ENCODE data around the gene SREBF1. TPM values are rescaled to one million over a fixed set of nuclear protein-coding genes. Genes with fewer than 3 reads are reported as not detected.

SREBF1 gene
- total and polyA plus RNA-seq, 2 experiments from 2014 or later, result 39.6 to 85.3 TPM

DNA sequence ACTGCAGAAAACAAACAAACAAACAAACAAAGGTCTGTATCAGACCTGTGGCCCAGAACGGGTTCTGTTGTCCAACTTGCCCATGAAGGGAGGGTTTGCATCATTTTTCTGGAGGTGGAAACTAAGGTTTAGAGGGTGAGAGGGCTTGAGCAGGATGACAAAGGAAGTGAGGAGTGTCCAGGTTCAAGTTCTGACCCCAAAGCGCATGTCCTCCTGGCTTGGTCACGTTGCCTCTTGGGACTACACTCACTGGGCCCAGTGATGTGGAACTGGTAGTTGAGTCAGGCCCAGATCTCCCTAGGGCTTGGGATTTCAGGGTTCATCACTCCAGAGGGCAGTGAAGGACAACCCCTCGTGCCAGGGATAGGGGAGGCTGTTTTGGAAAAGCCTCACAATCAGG is 1.8 kb downstream of the SREBF1 start (continued):
- TF ChIP-seq CREB1 (CRISPR knock-in tag; IDR thresholded peaks at IDR 0.05; ENCODE audit: low read depth) (no peak), STAT1 (IDR thresholded peaks at IDR 0.05; ENCODE audit: unreplicated experiment) (no peak), ZNF331 (CRISPR knock-in tag; IDR thresholded peaks at IDR 0.05; ENCODE audit: low read depth) (no peak), ZNF114 (CRISPR knock-in tag; IDR thresholded peaks at IDR 0.05) (no peak), POLR2AphosphoS5 (IDR thresholded peaks at IDR 0.05; ENCODE audit: low read depth) (no peak)
- TF ChIP-seq, protein P1, sequence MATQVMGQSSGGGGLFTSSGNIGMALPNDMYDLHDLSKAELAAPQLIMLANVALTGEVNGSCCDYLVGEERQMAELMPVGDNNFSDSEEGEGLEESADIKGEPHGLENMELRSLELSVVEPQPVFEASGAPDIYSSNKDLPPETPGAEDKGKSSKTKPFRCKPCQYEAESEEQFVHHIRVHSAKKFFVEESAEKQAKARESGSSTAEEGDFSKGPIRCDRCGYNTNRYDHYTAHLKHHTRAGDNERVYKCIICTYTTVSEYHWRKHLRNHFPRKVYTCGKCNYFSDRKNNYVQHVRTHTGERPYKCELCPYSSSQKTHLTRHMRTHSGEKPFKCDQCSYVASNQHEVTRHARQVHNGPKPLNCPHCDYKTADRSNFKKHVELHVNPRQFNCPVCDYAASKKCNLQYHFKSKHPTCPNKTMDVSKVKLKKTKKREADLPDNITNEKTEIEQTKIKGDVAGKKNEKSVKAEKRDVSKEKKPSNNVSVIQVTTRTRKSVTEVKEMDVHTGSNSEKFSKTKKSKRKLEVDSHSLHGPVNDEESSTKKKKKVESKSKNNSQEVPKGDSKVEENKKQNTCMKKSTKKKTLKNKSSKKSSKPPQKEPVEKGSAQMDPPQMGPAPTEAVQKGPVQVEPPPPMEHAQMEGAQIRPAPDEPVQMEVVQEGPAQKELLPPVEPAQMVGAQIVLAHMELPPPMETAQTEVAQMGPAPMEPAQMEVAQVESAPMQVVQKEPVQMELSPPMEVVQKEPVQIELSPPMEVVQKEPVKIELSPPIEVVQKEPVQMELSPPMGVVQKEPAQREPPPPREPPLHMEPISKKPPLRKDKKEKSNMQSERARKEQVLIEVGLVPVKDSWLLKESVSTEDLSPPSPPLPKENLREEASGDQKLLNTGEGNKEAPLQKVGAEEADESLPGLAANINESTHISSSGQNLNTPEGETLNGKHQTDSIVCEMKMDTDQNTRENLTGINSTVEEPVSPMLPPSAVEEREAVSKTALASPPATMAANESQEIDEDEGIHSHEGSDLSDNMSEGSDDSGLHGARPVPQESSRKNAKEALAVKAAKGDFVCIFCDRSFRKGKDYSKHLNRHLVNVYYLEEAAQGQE (IDR thresholded peaks at IDR 0.05; ENCODE audit: unreplicated experiment), result no peak
- TF ChIP-seq, protein P2, sequence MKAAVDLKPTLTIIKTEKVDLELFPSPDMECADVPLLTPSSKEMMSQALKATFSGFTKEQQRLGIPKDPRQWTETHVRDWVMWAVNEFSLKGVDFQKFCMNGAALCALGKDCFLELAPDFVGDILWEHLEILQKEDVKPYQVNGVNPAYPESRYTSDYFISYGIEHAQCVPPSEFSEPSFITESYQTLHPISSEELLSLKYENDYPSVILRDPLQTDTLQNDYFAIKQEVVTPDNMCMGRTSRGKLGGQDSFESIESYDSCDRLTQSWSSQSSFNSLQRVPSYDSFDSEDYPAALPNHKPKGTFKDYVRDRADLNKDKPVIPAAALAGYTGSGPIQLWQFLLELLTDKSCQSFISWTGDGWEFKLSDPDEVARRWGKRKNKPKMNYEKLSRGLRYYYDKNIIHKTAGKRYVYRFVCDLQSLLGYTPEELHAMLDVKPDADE (IDR thresholded peaks at IDR 0.05), result no peak

DNA sequence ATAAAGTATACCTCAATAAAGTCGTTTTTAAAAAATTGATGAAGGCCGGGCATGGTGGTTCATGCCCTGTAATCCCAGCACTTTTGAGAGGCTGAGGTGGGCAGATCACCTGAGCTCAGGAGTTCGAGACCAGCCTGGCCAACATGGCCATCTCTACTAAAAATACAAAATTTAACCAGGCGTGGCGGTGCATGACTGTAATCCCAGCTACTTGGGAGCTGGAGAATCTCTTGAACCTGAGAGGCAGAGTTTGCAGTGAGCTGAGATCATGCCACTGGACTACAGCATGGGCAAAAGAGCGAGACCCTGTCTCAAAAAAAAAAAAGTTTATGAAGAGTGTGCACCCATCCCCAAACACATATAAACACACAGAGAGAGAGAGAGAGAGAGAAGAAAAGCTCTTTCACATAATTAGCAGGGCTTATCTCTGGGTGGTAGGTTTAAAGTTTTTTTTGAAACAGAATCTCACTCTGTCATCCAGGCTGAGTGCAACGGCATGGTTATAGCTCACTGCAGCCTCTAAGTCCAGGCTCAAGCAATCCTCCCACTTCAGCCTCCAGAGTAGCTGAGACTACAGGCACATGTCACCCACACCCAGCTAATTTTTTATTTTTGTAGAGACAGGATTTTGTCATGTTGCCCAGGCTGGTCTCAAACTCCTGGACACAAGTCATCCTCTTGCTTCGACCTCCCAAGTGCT is 3.0 kb downstream of the SREBF1 start:
- Histone ChIP-seq H3K4me2 (peak overlapping the region; percentile 93; the same call in 1 of the 2 replicates), H3K79me2 (replicated peaks; ENCODE audit: insufficient read depth) (peaks cover 69% of the 10 kb centered on the region), H4K20me1 (replicated peaks; ENCODE audit: insufficient read depth) (peaks cover 51% of the 10 kb centered on the region)

More for the DNA sequence above, 3.0 kb downstream of the SREBF1 start:
- H3K4me1 ChIP-seq (ENCODE audit: insufficient read depth), result peaks cover 34% of the 10 kb centered on the region
- no peaks in the 10 kb centered on the region for H3K9me2 ChIP-seq (ENCODE audit: insufficient read depth)
- TF ChIP-seq POLR2AphosphoS5 (IDR thresholded peaks at IDR 0.05; ENCODE audit: low read depth) (no peak), ZNF114 (CRISPR knock-in tag; IDR thresholded peaks at IDR 0.05) (no peak), EZH2phosphoT487 (IDR thresholded peaks at IDR 0.05; ENCODE audit: unreplicated experiment) (no peak), JUNB (IDR thresholded peaks at IDR 0.05; ENCODE audit: unreplicated experiment) (no peak), ZNF331 (CRISPR knock-in tag; IDR thresholded peaks at IDR 0.05; ENCODE audit: low read depth) (no peak), STAT1 (IDR thresholded peaks at IDR 0.05; ENCODE audit: unreplicated experiment) (no peak), EZH2 (IDR thresholded peaks at IDR 0.05; ENCODE audit: low read depth, unreplicated experiment) (no peak), CREB1 (CRISPR knock-in tag; IDR thresholded peaks at IDR 0.05; ENCODE audit: low read depth) (no peak)
- TF ChIP-seq, protein P2 (IDR thresholded peaks at IDR 0.05), result no peak
- TF ChIP-seq, protein P1 (IDR thresholded peaks at IDR 0.05; ENCODE audit: unreplicated experiment), result no peak
- TF ChIP-seq, protein P3, sequence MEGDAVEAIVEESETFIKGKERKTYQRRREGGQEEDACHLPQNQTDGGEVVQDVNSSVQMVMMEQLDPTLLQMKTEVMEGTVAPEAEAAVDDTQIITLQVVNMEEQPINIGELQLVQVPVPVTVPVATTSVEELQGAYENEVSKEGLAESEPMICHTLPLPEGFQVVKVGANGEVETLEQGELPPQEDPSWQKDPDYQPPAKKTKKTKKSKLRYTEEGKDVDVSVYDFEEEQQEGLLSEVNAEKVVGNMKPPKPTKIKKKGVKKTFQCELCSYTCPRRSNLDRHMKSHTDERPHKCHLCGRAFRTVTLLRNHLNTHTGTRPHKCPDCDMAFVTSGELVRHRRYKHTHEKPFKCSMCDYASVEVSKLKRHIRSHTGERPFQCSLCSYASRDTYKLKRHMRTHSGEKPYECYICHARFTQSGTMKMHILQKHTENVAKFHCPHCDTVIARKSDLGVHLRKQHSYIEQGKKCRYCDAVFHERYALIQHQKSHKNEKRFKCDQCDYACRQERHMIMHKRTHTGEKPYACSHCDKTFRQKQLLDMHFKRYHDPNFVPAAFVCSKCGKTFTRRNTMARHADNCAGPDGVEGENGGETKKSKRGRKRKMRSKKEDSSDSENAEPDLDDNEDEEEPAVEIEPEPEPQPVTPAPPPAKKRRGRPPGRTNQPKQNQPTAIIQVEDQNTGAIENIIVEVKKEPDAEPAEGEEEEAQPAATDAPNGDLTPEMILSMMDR (conservative IDR thresholded peaks at IDR 0.05; ENCODE audit: low read depth in 2 of 2), result no peak
- H3K9me3 Mint-ChIP-seq, result no peaks in the 10 kb centered on the region
- ATAC-seq (no peak), DNase-seq (ENCODE audit: low spot score) (no peak)
- peaks cover 11% of the 10 kb centered on the region for H3F3A ChIP-seq (replicated peaks; ENCODE audit: low read depth)
- H3K27ac Mint-ChIP-seq, result peak overlapping the region; percentile 30; the same call in 1 of the 2 replicates
- no peak overlapping the region for H3K4me3 ChIP-seq
- H3K36me3 Mint-ChIP-seq (ENCODE audit: low read depth), result peaks cover 42% of the 10 kb centered on the region
- H3K27ac ChIP-seq (ENCODE audit: low read depth), result no peak overlapping the region
- peaks cover 27% of the 10 kb centered on the region for H3K27me3 Mint-ChIP-seq (ENCODE audit: insufficient read depth, low read depth, poor library complexity)
- peaks cover 57% of the 10 kb centered on the region for H3K4me1 Mint-ChIP-seq
- H3K36me3 ChIP-seq (ENCODE audit: insufficient read depth), result no peaks in the 10 kb centered on the region
- no peak overlapping the region for H2AFZ ChIP-seq
- no peaks in the 10 kb centered on the region for H3K27me3 ChIP-seq (ENCODE audit: insufficient read depth)
- peak overlapping the region; percentile 4; the same call in 1 of the 3 replicates for H3K4me3 Mint-ChIP-seq
